HG03095 (cell line): ENCODE measurements around the gene DUSP10.

Experiments
- ATAC-seq: cut with Tn5 transposase; IDR thresholded peaks from one replicate; pipeline ENCODE4 v1.9.1; 2021; ENCODE audit warnings: moderate library complexity; ENCODE audit not compliant: unreplicated experiment

DUSP10 gene

DNA sequence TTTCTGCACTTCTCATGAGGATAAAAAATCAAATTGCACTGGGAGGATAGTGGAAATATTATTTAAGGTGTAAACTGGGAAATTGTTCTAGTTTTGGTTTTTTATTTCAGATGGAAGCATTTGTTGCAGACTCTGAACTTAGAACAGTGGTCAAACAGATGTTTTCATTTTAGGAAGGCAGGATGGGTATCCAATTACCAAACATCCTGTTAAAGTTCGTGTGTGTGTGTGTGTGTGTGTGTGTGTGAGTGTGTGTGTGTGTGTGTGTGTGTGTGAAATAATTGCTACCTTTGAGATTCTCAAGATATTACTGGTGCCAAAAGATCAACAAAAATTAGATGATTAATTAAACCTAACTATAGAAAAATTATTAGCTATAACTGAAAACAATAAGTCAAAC is 24.3 kb upstream of the DUSP10 start:
- ATAC-seq, result no peak

GRCh38 chr1:221765527-221765926 is 23.6 kb upstream of the DUSP10 start:
- no peak for ATAC-seq

DNA sequence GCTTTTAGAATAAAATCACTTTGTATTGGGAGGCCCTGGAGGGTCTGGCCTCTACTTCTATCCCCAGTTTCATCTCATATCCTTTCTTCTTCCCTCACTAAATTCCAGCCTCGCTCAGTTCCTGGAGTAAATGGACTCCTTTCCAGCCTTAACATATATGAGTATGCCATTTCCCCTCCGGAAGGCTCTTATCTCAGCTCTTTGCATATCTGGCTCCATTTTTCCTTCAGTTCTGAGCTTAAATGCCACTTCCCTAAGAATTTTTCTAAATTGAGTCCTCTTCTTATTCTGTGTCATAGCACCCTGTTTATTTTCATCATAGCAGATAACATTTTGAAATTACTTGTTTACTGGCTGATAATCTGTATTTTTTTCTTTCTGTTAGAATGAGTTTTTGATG is 20.2 kb upstream of the DUSP10 start:
- ATAC-seq, result no peak

GRCh38 chr1:221761354-221762002 is 19.6 kb upstream of the DUSP10 start:
- ATAC-seq, result peak; percentile 67

GRCh38 chr1:221760911-221761310 is 19.0 kb upstream of the DUSP10 start:
- peak; percentile 7 for ATAC-seq

DNA sequence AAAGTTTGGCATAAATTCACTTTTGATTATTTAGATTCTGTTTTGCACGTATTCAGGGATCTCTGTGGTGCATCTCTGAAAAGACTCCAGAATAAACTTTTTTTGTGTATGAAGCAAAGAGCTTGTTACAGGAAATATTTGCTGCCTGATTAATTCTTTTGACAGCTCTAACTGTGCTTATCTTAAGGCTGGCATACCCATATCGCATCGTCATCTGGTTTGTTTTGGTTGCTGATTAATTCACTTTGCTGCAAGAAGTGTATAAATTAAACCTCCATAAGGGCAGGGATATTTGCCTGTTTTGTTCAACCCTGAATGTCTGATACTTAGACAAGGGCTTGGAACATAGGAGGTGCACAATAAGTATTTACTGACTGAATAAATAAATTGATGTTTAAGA is 17.5 kb upstream of the DUSP10 start:
- no peak for ATAC-seq

GRCh38 chr1:221758455-221758854 is 16.6 kb upstream of the DUSP10 start:
- no peak for ATAC-seq

- no peak for ATAC-seq
Measured at GRCh38 chr1:221756830-221757551, 15.1 kb upstream of the DUSP10 start.

DNA sequence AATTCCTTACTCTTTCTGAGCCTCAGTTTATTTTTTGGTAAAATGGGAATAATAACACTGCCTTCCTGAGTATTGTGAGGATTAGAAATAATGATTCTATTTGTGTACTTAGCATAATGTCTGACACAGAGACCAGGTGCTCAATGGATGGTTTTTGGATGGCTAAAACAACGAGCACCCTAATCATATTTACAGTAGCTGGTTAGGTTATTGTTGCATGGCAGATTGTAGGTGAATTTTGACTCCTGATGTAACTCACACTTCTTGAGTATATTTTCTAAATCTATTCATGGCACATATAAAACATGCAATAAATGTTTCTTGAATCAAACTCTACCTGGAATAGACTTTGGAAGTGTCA is 11.9 kb upstream of the DUSP10 start:
- ATAC-seq, result peak; percentile 32

- no peak for ATAC-seq
Measured at GRCh38 chr1:221751226-221751887, 9.5 kb upstream of the DUSP10 start.

DNA sequence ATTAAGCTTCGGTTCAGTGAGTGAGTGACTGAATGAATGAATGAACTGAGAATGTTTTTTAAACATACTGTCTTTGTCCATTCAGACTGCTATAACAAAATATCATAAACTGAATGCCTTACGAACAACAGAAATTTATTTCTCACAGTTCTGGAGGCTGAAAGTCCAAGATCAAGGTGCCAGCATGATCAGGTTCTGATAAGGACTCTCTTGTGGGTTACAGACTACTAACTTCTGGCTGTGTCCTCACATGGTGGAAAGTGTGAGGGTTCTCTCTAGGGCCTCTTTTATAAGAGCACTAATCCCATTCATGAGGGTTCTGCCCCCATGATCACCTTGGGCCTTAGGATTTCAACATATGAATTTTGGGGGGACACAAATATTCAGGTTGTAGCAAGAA is 7.1 kb upstream of the DUSP10 start:
- no peak for ATAC-seq

- no peak for ATAC-seq
Measured at GRCh38 chr1:221747839-221748238, 6.0 kb upstream of the DUSP10 start.

GRCh38 chr1:221743416-221744208 is 1.7 kb upstream of the DUSP10 start:
- no peak for ATAC-seq

DNA sequence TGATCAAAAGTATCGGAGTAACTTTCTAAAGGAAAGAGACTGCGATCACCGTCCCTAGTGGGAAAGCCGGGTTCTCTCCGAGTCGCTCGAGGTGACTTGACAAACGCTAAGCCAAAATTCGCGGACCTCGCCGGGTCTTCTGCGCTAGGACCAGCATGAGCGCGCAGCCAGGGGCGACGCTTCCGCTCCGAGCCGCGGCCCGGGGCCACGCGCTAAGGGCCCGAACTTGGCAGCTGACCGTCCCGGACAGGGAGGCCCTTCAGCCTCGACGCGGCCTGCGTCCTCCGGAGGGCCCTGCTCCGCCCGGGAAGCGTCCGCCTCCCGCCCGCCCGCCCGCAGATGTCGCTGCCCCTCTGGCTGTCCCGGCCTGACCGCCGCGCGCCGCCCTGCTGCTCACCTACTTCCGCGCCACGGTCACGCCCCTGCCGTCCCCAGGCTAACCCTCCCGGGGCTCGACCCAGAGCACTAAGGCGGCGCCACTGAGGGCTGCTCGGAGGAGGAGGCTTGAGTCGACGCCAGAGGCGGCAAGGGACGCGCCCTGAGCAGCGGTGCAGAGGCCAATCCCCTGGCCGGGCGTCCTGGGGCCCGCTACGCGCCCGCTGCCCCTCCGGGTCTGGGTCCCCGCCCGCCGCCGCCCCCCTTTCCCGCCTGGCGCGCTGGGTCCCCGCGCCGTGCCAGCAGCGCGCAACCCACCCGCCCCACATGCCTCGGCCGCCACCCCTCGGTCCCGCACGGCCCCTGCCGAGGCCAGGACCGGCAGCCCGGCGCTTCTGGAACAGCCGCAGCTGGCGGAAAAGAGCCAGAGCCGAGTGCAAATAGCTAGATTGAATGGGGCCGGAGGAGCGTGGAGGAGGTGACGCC is 896 bp upstream of the DUSP10 start:
- ATAC-seq, result peak; percentile 42

- no peak for ATAC-seq
Measured at GRCh38 chr1:221740993-221741702, 741 bp downstream of the DUSP10 start.

- ATAC-seq, result no peak
Measured at GRCh38 chr1:221740369-221740992, 1.4 kb downstream of the DUSP10 start.

- no peak for ATAC-seq
Measured at GRCh38 chr1:221739677-221740025, 2.2 kb downstream of the DUSP10 start.

GRCh38 chr1:221739018-221739676 is 2.7 kb downstream of the DUSP10 start:
- no peak for ATAC-seq

- no peak for ATAC-seq
Measured at GRCh38 chr1:221736714-221737113, 5.2 kb downstream of the DUSP10 start.
